SU-DHL-6 (cell line): ENCODE data around the gene CYP11A1.

ENCODE experiments used
- H2AFZ ChIP-seq: fragments of 200-600 bp; sonication (generic); 2 replicates; pipeline ENCODE4 v1.6.1; 2014; ENCODE audit warnings: low read depth, mild to moderate bottlenecking, moderate library complexity, mixed read lengths, antibody characterized with exemption, low read length; ENCODE audit not compliant: severe bottlenecking
- H3F3A ChIP-seq: fragments of 200-600 bp; shearing (Covaris generic); 2 replicates; pipeline ENCODE4 v1.6.0; 2016; ENCODE audit warnings: antibody characterized with exemption, mild to moderate bottlenecking; ENCODE audit not compliant: insufficient read depth
- H3K27ac ChIP-seq: fragments of 200-600 bp; sonication (generic); 2 replicates; pipeline ENCODE4 v1.5.1; 2016; ENCODE audit warnings: low read depth, mild to moderate bottlenecking, low read length, moderate library complexity, mixed read lengths
- H3K27me3 ChIP-seq: fragments of 200-600 bp; sonication (generic), shearing (Covaris generic); 2 replicates; pipeline ENCODE4 v1.6.0; 2014; ENCODE audit warnings: mild to moderate bottlenecking, low read length
- H3K36me3 ChIP-seq: fragments of 200-600 bp; sonication (generic); 2 replicates; pipeline ENCODE4 v1.6.1; 2014; ENCODE audit warnings: mild to moderate bottlenecking, low read length, mixed read lengths
- H3K4me2 ChIP-seq: fragments of 300-600, 200-600 bp; shearing (Covaris generic), sonication (generic); 2 replicates; pipeline ENCODE4 v1.6.0; 2014; ENCODE audit warnings: low read length, low read depth, mild to moderate bottlenecking; ENCODE audit not compliant: poor library complexity, severe bottlenecking
- H3K4me3 ChIP-seq: fragments of 200-600 bp; sonication (generic); 2 replicates; pipeline ENCODE4 v1.5.1; 2014; ENCODE audit warnings: antibody characterized with exemption, low read length, mild to moderate bottlenecking, mixed read lengths; ENCODE audit not compliant: insufficient read depth, poor library complexity, severe bottlenecking
- H3K79me2 ChIP-seq: fragments of 200-600 bp; sonication (generic); 2 replicates; pipeline ENCODE4 v1.6.1; 2014; ENCODE audit warnings: mild to moderate bottlenecking, low read length, moderate library complexity; ENCODE audit not compliant: insufficient read depth
- H3K9ac ChIP-seq: fragments of 200-600 bp; sonication (generic); 2 replicates; pipeline ENCODE4 v1.7.0; 2014; ENCODE audit warnings: mild to moderate bottlenecking, low read length
- H3K9me2 ChIP-seq: fragments of 200-600 bp; sonication (generic); replicated peaks from 2 replicates; pipeline ENCODE4 v1.6.1; 2014; ENCODE audit warnings: low read length; ENCODE audit not compliant: insufficient read depth
- H3K9me3 ChIP-seq: fragments of 200-600 bp; sonication (generic); 2 replicates; pipeline ENCODE4 v1.6.1; 2014; ENCODE audit warnings: low read length, mixed read lengths; ENCODE audit not compliant: insufficient read depth
- H4K20me1 ChIP-seq: fragments of 200-600 bp; sonication (generic); 2 replicates; pipeline ENCODE4 v1.6.1; 2014; ENCODE audit warnings: low read depth, mild to moderate bottlenecking, antibody characterized with exemption, low read length, moderate library complexity, mixed read lengths
- EZH2phosphoT487 ChIP-seq: fragments of 200-600 bp; sonication (generic), shearing (Covaris generic); conservative IDR thresholded peaks from 2 replicates; pipeline ENCODE4 v1.6.1; 2018; ENCODE audit warnings: mild to moderate bottlenecking, antibody characterized with exemption, low read length, moderate library complexity, mixed read lengths
- TF ChIP-seq, protein P1 (sequence below): fragments of 200-600 bp; sonication (generic); IDR thresholded peaks from one replicate; pipeline ENCODE4 v1.5.1; 2017; ENCODE audit warnings: antibody characterized with exemption, mild to moderate bottlenecking, low read length, moderate library complexity; ENCODE audit not compliant: insufficient read depth, poor library complexity, severe bottlenecking

Gene CYP11A1

DNA sequence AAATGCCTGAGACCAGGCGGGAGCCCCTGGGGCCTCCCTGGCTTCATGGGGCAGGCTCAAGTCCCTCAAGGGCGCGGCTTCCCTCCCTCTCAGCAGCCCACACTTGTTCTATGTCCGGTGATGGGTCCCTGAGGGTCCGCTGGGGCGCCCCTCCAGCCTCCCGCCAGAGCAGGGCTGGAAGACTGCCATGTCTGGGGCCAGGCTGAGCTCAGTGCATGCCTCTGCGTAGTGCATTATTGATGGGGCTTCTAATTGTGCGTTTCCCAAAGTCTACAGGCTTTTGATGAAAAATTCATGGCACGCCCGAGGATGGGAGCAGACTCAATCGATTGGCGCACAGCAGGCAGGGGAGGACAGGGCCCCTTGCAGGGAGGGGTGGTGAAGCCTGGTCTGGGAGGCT lies 51.3 kb downstream of the CYP11A1 start:
- TF ChIP-seq, protein P1, sequence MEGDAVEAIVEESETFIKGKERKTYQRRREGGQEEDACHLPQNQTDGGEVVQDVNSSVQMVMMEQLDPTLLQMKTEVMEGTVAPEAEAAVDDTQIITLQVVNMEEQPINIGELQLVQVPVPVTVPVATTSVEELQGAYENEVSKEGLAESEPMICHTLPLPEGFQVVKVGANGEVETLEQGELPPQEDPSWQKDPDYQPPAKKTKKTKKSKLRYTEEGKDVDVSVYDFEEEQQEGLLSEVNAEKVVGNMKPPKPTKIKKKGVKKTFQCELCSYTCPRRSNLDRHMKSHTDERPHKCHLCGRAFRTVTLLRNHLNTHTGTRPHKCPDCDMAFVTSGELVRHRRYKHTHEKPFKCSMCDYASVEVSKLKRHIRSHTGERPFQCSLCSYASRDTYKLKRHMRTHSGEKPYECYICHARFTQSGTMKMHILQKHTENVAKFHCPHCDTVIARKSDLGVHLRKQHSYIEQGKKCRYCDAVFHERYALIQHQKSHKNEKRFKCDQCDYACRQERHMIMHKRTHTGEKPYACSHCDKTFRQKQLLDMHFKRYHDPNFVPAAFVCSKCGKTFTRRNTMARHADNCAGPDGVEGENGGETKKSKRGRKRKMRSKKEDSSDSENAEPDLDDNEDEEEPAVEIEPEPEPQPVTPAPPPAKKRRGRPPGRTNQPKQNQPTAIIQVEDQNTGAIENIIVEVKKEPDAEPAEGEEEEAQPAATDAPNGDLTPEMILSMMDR = no peak
- TF ChIP-seq EZH2phosphoT487 = no peak
- H3K4me2 ChIP-seq = no peak overlapping the region
- H3K9me3 ChIP-seq = no peaks in the 10 kb centered on the region
- no peak overlapping the region for H3K4me3 ChIP-seq
- no peaks in the 10 kb centered on the region for H3K9me2 ChIP-seq
- no peaks in the 10 kb centered on the region for H4K20me1 ChIP-seq
- no peaks in the 10 kb centered on the region for H3K27me3 ChIP-seq
- no peak overlapping the region for H3K9ac ChIP-seq
- H2AFZ ChIP-seq = no peak overlapping the region
- no peaks in the 10 kb centered on the region for H3K36me3 ChIP-seq
- no peaks in the 10 kb centered on the region for H3K79me2 ChIP-seq
- no peaks in the 10 kb centered on the region for H3F3A ChIP-seq
- no peak overlapping the region for H3K27ac ChIP-seq

DNA sequence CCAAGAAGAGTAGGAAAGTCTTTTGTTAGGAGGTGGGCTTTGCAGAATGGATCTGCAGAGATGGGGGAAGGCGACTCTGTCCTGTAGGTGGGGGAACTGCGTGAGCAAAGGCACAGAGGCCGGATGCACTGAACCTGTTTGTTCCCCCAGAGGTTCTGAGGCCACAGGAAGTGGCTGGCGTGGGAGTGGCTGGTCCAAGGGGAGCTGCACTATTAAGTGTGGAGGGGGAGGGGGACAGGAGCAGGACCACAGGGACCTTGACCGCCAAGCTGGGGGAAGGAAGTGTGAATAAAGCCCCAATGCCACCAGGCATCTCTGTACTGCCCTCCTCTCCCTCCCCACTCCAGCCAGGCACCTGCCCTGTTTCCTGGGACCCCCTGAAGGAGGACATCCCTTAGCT lies 51.8 kb downstream of the CYP11A1 start:
- TF ChIP-seq, protein P1 = no peak
- TF ChIP-seq EZH2phosphoT487 = no peak
- Histone ChIP-seq H3K9ac (no peak overlapping the region), H3K4me3 (no peak overlapping the region), H3K79me2 (no peaks in the 10 kb centered on the region), H3F3A (no peaks in the 10 kb centered on the region), H4K20me1 (no peaks in the 10 kb centered on the region), H3K9me2 (no peaks in the 10 kb centered on the region), H2AFZ (no peak overlapping the region), H3K36me3 (no peaks in the 10 kb centered on the region), H3K4me2 (no peak overlapping the region), H3K9me3 (no peaks in the 10 kb centered on the region), H3K27me3 (no peaks in the 10 kb centered on the region), H3K27ac (no peak overlapping the region)

DNA sequence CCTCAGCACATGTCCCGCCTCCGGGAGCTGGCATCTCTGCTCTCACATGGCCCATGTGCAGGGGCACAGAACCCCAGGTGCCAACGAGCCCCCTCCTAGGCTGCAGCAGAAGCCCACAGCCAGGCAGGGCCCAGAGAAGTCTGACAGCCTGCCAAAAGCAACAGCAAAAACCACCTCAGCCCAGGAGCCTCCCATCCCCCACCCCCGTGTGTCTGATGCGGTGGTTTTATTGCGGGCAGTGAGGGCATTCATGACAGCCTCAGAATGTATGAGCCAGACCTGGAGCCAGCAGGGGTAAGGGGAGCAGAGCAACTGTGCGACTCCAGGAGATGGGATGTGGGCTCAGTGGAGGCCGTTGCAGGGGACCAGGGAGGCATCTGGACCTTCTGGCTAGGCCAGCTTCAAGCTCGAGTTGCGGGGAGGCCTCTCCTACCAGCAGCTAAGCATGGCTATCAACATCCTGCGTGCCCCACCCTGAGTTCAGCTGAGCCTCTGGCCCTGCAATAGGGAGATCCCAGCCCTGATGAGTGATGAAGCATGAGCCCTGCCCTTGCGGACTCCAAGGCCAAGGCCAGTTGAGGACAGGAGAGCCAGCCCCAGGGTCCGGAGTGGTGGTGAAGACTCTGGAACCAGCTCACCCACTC lies 52.5 kb downstream of the CYP11A1 start:
- Histone ChIP-seq H3F3A (no peaks in the 10 kb centered on the region), H3K4me2 (no peak overlapping the region), H3K9me3 (no peaks in the 10 kb centered on the region), H2AFZ (no peak overlapping the region), H3K36me3 (no peaks in the 10 kb centered on the region), H3K79me2 (no peaks in the 10 kb centered on the region), H3K27ac (no peak overlapping the region), H4K20me1 (no peaks in the 10 kb centered on the region), H3K9ac (no peak overlapping the region), H3K4me3 (no peak overlapping the region), H3K27me3 (no peaks in the 10 kb centered on the region), H3K9me2 (no peaks in the 10 kb centered on the region)
- no peak for TF ChIP-seq EZH2phosphoT487
- TF ChIP-seq, protein P1 = no peak
